Astrocyte (in vitro differentiated cells and primary cell): ENCODE data around the gene FAM24A.

Source experiments
- EZH2 ChIP-seq: IDR thresholded peaks from 2 replicates; pipeline ENCODE4 v1.6.1; 2012; ENCODE audit warnings: mild to moderate bottlenecking, low read length, inconsistent platforms; ENCODE audit not compliant: insufficient read depth
- TF ChIP-seq, protein P1 (sequence below): IDR thresholded peaks from 2 replicates; pipeline ENCODE4 v1.5.1; 2011; ENCODE audit warnings: low read depth, mild to moderate bottlenecking, inconsistent platforms, low read length, moderate library complexity; ENCODE audit not compliant: insufficient read depth

- TF ChIP-seq, protein P1, sequence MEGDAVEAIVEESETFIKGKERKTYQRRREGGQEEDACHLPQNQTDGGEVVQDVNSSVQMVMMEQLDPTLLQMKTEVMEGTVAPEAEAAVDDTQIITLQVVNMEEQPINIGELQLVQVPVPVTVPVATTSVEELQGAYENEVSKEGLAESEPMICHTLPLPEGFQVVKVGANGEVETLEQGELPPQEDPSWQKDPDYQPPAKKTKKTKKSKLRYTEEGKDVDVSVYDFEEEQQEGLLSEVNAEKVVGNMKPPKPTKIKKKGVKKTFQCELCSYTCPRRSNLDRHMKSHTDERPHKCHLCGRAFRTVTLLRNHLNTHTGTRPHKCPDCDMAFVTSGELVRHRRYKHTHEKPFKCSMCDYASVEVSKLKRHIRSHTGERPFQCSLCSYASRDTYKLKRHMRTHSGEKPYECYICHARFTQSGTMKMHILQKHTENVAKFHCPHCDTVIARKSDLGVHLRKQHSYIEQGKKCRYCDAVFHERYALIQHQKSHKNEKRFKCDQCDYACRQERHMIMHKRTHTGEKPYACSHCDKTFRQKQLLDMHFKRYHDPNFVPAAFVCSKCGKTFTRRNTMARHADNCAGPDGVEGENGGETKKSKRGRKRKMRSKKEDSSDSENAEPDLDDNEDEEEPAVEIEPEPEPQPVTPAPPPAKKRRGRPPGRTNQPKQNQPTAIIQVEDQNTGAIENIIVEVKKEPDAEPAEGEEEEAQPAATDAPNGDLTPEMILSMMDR = no peak
- TF ChIP-seq EZH2 = no peak
Observed at GRCh38 chr10:122954731-122955050, 44.3 kb downstream of the FAM24A start.
